NB4 (cell line): ENCODE data around the gene RAB40C.

ENCODE experiments used
- MYC ChIP-seq: IDR thresholded peaks from 2 replicates; pipeline ENCODE4 v1.6.1; 2011; ENCODE audit warnings: low read depth, low read length
- POLR2A ChIP-seq: IDR thresholded peaks from 2 replicates; pipeline ENCODE4 v1.6.1; 2011; ENCODE audit warnings: mild to moderate bottlenecking; ENCODE audit not compliant: insufficient read length; ENCODE audit errors: extremely low read depth
- TF ChIP-seq, protein P1 (sequence below): IDR thresholded peaks from one replicate; pipeline ENCODE4 v1.5.1; 2012; ENCODE audit warnings: low read depth, low read length
- TF ChIP-seq, protein P2 (sequence below): IDR thresholded peaks from 2 replicates; pipeline ENCODE4 v1.6.1; 2011; ENCODE audit warnings: low read depth, low read length

GRCh38 chr16:644556-644955 is 54.7 kb downstream of the RAB40C start:
- TF ChIP-seq POLR2A (no peak), MYC (no peak)
- TF ChIP-seq, protein P1, sequence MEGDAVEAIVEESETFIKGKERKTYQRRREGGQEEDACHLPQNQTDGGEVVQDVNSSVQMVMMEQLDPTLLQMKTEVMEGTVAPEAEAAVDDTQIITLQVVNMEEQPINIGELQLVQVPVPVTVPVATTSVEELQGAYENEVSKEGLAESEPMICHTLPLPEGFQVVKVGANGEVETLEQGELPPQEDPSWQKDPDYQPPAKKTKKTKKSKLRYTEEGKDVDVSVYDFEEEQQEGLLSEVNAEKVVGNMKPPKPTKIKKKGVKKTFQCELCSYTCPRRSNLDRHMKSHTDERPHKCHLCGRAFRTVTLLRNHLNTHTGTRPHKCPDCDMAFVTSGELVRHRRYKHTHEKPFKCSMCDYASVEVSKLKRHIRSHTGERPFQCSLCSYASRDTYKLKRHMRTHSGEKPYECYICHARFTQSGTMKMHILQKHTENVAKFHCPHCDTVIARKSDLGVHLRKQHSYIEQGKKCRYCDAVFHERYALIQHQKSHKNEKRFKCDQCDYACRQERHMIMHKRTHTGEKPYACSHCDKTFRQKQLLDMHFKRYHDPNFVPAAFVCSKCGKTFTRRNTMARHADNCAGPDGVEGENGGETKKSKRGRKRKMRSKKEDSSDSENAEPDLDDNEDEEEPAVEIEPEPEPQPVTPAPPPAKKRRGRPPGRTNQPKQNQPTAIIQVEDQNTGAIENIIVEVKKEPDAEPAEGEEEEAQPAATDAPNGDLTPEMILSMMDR, result no peak
- TF ChIP-seq, protein P2, sequence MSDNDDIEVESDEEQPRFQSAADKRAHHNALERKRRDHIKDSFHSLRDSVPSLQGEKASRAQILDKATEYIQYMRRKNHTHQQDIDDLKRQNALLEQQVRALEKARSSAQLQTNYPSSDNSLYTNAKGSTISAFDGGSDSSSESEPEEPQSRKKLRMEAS, result no peak
